ENCODE results near the gene FOXN1.

FOXN1 gene

DNA sequence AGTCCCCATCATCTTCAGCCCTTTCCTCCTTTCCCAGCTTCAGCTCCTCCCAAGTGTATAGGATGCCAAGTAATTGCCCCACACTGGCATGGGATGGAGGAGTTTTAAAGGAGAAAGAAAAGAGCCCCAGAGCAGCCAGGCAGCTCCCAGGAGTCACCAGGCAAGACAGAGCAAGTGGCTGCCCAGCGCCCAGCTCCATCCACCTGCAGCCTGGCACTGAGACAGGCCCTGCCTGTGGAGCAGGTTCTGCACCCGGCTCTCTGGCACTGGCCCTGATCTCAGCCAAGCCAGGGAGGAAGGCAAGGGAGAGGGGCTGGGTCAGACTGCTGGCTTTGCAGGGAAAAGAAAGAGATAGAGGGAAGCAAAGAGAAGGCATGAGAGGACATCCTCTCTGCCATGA, 21.7 kb downstream of the FOXN1 start:
- no peak for DNase-seq

GRCh38 chr17:28528327-28529012, 22.3 kb downstream of the FOXN1 start:
- DNase-seq = no peak

DNA sequence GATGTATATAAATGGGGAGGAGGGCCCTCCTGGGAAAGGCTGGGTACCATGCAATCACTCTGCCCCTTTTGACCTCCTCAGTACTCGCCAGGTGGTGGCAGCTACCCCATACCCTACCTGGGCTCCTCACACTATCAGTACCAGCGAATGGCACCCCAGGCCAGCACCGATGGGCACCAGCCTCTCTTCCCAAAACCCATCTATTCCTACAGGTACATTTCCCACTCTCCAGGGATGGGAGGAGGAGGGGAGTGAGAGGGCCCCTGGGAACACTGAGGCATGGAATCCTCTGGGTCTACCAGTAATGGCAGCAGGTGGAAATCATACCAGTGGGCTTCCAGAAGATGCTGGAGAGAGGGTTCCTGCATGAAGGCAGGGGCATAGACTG, 22.9 kb downstream of the FOXN1 start:
- no peak for DNase-seq

DNA sequence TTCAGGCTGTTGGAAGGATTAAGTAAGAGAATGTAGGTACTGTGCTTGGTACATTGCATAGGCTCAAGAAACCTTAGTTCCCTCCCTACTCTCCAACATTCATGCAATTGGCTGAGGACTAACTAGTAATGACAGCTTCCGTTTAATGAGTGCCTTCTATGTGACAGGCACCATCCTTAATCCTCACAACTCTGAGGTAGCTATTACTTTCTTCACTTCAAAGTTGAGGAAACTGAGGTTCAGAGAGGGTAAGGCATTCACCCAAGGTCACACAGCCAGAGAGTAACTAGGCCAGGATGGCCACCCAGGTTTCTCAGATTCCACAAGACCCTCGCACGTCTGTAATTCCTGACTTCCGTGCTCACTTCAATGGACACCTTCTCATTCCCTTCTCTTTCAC, 24.1 kb downstream of the FOXN1 start:
- no peak for DNase-seq

- no peak for DNase-seq
These were observed 24.8 kb downstream of the FOXN1 start for GRCh38 chr17:28530926-28531325.

DNA sequence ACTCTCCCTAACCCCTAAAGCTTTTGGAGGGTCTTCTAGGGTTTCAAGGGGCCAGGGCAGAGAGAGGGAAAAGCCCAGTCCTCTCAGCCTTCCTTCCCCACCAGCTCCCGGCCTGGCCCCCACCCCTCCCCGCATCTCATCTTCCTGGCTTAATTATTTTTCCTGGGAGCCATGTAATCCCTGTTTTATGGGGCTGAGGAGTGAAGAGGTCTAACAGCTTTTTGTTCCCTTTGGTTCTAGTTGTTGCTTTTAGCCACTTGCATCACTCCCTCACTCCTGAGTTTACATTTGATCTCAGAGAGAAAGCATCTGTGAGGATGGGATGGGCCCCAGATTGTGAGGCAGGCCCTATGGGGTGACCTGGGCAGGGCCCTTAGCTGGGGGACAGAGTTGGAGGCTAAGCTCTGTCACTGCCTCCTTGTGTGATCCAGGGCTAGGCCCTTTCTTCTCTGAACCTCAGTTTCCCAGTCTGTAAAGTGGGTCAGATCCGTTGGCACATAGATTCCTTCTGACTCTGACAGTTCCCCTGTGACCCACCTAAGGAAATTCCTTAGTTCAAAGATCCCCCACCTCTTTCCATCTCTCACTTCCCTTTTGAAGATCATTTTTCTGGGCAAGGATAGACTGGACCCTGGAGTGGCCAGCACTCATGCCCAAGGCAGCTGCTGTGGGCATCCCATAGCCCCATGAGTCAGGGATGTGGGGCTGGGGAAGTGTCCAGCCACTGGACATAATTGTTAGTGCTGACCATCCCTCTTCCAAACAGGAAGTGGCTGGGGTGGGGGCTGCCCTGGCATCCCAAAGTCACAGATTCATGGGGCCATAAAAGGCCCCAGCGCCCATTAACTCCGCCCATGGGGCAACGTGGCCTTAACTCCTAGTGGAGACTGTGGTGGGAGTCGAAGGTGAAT, 26.2 kb downstream of the FOXN1 start:
- DNase-seq = no peak

DNA sequence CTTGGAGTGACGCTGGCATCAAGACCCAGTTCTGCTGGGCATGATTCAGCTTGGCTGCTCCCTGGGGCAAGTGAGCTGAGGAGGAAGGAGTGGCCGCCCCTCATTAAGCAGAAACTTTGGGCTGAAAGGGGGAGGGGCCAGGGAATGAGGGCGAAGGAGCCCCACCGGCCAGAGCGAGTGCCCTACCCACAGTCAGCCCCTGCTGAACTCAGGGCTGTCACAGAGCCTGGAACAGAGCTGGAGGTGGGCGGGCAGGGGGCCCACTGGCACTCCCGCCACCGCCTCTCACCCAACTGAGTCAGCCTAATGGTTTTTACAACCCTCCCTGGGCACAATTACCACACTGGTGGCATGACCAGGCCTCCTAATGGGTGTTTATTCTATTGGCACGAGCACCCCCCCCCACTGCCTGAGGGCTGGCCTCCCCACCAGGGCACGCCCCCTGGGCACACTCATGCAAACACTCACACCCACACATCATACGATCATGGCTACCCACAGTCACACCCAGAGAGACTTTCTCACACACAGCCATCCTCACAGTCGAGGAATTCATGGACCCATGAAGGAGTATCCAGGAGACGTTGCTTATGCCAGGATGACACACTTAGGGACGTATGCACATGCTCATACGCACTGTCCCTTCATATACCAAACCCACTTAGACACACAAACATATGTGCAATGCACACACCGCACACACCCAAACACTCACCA, 27.1 kb downstream of the FOXN1 start:
- DNase-seq = no peak

DNA sequence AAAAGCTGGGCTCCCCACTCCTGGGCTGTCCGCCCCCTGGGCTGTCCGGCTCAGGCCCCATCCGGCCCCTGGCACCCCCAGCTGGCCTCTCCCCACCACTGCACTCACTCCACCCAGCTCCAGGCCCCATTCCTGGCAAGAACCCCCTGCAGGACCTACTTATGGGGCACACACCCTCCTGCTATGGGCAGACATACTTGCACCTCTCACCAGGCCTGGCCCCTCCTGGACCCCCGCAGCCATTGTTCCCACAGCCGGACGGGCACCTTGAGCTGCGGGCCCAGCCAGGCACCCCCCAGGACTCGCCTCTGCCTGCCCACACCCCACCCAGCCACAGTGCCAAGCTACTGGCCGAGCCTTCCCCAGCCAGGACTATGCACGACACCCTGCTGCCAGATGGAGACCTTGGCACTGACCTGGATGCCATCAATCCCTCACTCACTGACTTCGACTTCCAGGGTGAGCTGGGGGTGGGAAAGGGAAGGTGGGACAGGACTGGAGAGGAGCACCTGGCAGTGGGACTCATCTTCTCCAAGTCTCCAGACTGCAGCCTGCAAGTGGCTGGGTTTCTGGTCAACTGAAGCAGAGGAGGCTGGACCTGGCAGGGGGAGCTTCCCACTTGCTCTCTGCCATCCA, 28.7 kb downstream of the FOXN1 start:
- no peak for DNase-seq

DNA sequence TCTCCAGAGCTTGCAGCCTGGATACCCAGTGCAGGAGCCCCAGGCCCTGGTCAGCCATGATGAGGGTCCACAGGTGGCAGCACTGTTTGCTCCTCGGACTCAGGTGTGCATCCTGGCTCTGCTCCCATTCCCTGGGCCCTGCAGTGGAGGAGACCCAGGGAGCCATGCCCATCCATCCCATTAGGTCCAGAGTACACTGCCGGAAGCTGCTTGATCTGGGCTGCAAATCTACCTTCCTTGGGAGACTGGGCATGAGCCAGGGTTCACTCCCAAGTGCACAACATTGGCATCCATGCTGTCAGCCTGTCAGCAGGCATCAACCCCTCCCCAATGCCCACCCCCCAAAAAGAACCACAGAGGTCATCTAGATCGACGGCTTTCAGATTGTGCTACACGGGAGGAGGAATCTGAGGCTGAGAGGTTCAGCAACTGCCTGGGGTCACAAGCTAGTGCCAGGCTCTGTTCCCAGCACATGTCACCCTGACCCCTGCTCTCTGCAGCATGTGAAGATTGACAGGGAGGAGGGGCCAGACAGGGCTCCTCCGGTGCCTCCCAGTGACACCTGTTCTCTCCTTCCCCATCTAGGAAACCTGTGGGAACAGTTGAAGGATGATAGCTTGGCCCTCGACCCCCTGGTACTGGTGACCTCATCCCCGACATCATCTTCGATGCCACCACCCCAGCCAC, 30.5 kb downstream of the FOXN1 start:
- no peak for DNase-seq

GRCh38 chr17:28537219-28537610, 31.1 kb downstream of the FOXN1 start:
- no peak for DNase-seq

- DNase-seq = no peak
These were observed 32.2 kb downstream of the FOXN1 start for GRCh38 chr17:28538296-28538895.

- DNase-seq = no peak
These were observed 34.1 kb downstream of the FOXN1 start for GRCh38 chr17:28540231-28540630.

DNA sequence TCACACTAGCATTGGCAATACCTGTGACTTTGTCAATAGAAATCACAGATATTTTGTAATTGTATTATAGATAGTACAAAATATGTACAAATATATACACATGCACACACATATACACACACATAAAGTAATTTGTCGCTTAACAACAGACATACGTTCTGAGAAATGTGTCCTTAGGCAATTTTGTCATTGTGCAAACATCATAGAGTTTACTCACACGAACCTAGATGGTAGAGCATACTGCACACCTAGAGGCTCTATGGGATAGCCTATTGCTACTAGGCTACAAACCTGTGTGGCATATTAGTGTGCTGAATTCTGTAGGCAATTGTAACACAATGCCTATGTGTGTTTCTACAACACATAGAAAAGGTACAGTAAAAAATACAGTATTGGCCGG, 35.3 kb downstream of the FOXN1 start:
- DNase-seq = no peak

DNA sequence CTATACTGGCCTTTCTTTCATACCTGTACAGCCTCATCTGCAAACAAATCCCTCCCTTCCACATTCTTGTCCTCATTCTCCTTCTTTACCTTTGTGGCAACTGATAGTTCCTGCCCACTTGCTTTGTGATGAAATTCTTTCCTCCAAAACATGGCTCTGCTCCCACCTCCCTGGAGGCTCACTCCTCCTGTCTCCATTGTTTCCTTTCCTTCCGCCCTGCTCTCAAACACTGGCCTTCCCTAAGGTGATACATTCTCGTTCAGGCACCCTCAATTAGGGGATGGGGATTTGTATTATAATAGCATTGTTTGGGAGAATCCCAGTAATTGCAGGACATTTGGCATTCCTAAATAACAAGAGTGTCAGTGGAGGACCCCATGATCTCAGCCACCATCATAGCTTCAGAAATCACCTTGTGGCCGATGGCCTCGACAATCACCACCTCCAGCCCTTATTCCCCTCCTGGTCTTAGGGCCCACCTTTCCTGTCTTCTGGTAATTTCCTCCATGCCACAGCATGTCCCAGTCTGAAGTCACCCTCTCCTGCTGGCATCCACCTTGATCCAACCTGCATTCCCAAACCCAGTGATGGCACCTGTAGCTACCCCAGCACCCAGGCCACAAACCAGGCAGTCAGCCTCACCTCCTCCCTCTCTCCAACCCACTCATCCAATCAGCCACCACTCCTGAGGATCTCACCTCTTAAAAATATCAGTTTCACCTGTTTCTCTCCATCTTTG, 38.4 kb downstream of the FOXN1 start:
- DNase-seq = no peak

DNA sequence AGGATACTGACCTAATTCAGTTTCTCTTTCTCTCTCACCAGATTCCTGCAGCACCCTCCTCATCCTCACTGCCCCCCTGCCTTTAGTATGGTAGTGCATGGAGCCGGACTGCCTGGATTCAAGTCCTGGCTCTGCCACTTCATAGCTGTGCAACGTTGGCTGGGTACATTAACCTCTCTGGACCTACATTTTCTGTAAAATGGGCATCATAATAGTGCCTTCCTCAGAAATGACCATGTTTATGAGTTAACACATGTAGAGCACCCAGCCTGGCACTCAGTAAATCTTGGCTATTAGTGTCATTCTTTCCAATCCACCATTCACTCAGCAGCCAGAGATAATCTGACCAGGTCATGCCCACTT, 39.0 kb downstream of the FOXN1 start:
- DNase-seq = no peak

- no peak for DNase-seq
These were observed 39.8 kb downstream of the FOXN1 start for GRCh38 chr17:28545787-28546415.

GRCh38 chr17:28547096-28547622, 41.0 kb downstream of the FOXN1 start:
- no peak for DNase-seq

GRCh38 chr17:28547623-28548416, 41.7 kb downstream of the FOXN1 start:
- no peak for DNase-seq

GRCh38 chr17:28548417-28549130, 42.4 kb downstream of the FOXN1 start:
- DNase-seq = no peak

Data from NCI-H1436 treated with DMSO at 0.1 percent for 48 hours (cell line).